GM12865 (cell line): Measurements from ENCODE around the gene SNRNP200.
A peak's percentile ranks its signal among the peaks of the same experiment; 100 is the strongest.

Source experiments
- DNase-seq: peaks from one replicate; pipeline ENCODE4 v3.0.0; 2010; ENCODE audit warnings: low read depth
- H3K4me3 ChIP-seq: 2 replicates; pipeline ENCODE4 v1.5.1; 2011; ENCODE audit warnings: mild to moderate bottlenecking, low read depth, low read length, control low read depth
- CTCF ChIP-seq: IDR thresholded peaks from 2 replicates; pipeline ENCODE4 v1.5.1; 2011; ENCODE audit warnings: low read length, control low read depth, low read depth, inconsistent platforms; ENCODE audit not compliant: insufficient read depth; ENCODE audit errors: missing control alignments

SNRNP200 gene

DNA sequence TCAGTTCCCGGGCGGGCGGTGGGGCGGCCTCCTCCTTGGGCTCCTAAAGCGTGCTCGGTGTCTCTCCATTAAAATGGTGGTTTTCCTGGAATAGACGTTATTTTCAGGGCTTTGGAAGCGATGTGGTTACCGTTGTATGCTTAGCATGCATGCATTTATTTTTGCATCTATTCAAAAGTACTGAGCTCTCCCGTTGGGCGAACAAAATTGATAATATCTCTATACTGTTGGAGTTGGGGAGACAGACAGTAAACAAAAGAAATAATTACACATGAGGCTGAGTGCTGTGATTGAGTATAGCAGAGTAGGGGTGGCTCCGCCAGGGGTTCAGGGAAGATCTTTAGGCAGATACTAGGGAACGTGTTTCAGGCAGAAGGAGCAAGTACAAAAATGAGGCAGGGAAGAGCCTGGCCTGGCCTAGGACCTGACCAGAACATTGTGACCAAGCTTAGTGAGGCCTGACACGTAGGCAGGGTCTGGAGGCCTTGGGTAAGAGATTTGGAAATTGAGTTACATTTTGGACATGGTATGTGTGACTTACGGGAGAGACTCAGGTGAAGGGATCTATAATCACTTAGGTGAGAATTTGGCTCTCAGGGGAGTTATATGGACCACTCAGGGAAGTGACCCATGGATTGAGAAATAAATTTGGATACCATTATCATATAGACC, 30.9 kb upstream of the SNRNP200 start:
- no peak for DNase-seq
- peak overlapping the region; percentile 62 for H3K4me3 ChIP-seq
- no peak for TF ChIP-seq CTCF

GRCh38 chr2:96333708-96334107, 28.4 kb upstream of the SNRNP200 start:
- no peak overlapping the region for H3K4me3 ChIP-seq
- no peak for DNase-seq
- no peak for TF ChIP-seq CTCF

DNA sequence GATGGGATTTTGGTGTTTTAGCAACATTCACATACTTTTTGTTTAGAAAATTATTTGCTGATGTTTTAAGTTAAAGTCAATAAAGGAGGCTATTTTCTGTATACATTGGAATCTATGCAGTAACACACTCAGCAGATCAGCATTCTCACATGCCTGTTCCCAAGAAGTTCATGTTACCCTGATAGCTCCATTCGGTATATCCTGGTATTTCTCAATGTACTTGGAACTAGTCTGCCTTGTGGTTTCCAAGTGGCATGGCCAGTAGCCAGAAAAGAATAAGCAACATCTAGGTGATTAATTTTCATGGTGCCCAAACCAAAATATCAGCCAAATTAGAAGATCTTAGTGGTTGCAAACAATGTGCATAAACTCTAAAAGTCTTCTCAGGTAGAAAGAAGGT, 25.1 kb upstream of the SNRNP200 start:
- TF ChIP-seq CTCF, result no peak
- no peak overlapping the region for H3K4me3 ChIP-seq
- no peak for DNase-seq

DNA sequence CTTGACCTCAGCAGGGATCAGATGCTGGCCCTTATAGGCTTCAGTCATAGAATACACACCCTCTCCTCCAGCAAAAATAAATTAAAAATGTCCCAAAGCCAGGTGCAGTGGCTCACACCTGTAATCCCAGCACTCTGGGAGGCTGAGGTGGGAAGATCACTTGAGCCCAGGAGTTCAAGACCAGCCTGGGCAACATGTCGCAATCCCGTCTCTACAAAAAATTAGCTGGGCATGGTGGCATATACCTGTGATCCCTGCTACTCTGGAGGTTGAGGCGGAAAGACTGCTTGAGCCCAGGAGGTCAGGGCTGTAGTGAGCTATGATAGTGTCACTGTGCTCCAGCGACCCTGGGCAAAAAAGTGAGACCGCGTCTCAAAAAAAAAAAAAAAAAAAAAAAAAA, 24.5 kb upstream of the SNRNP200 start:
- H3K4me3 ChIP-seq, result no peak overlapping the region
- DNase-seq, result no peak
- no peak for TF ChIP-seq CTCF

- DNase-seq, result no peak
- no peak for TF ChIP-seq CTCF
- no peak overlapping the region for H3K4me3 ChIP-seq
Measured at GRCh38 chr2:96329456-96329855, 24.1 kb upstream of the SNRNP200 start.

- no peak for DNase-seq
- no peak for TF ChIP-seq CTCF
- no peak overlapping the region for H3K4me3 ChIP-seq
Measured at GRCh38 chr2:96326990-96327820, 21.9 kb upstream of the SNRNP200 start.
